Bronchial epithelial cell (primary cell): Measurements from ENCODE around the gene GLT6D1. TPM values are rescaled to one million over a fixed set of nuclear protein-coding genes. Genes with fewer than 3 reads are reported as not detected.

ENCODE experiments used
- DNase-seq: peaks from one replicate; pipeline ENCODE4 v3.0.0-alpha.2; 2010; ENCODE audit warnings: low read depth
- FAIRE-seq: peaks from 2 replicates; lab custom pipeline; 2011; peaks lifted over from hg19 to GRCh38; lab: Jason Lieb, UNC
- H3K27me3 ChIP-seq: 2 replicates; pipeline ENCODE4 v1.5.1; 2011; ENCODE audit warnings: low read length; ENCODE audit not compliant: control insufficient read depth, insufficient read depth
- H3K36me3 ChIP-seq: 2 replicates; pipeline ENCODE4 v1.5.1; 2011; ENCODE audit warnings: low read length; ENCODE audit not compliant: control insufficient read depth, insufficient read depth
- H3K4me3 ChIP-seq: 2 replicates; pipeline ENCODE4 v1.5.1; 2011; ENCODE audit warnings: mild to moderate bottlenecking, low read depth, low read length, control low read depth
- total RNA-seq: library from RNA; depleted of rRNA; stranded (reverse); fragments of >200 nt; gene quantifications from 2 replicates; pipeline ENCODE4 v1.2.1, GENCODE V29; 2014
- TF ChIP-seq, protein P1 (sequence below): IDR thresholded peaks from 2 replicates; pipeline ENCODE4 v1.5.1; 2011; ENCODE audit warnings: mild to moderate bottlenecking, moderate library complexity, low read length, control low read depth, inconsistent platforms; ENCODE audit not compliant: insufficient read depth, severe bottlenecking

Gene GLT6D1
- total RNA-seq, 1 donor from 2014 or later = not detected

- Histone ChIP-seq H3K36me3 (no peaks in the 10 kb centered on the region), H3K4me3 (no peak overlapping the region), H3K27me3 (no peaks in the 10 kb centered on the region)
- FAIRE-seq = no peak
- DNase-seq = no peak
- TF ChIP-seq, protein P1, sequence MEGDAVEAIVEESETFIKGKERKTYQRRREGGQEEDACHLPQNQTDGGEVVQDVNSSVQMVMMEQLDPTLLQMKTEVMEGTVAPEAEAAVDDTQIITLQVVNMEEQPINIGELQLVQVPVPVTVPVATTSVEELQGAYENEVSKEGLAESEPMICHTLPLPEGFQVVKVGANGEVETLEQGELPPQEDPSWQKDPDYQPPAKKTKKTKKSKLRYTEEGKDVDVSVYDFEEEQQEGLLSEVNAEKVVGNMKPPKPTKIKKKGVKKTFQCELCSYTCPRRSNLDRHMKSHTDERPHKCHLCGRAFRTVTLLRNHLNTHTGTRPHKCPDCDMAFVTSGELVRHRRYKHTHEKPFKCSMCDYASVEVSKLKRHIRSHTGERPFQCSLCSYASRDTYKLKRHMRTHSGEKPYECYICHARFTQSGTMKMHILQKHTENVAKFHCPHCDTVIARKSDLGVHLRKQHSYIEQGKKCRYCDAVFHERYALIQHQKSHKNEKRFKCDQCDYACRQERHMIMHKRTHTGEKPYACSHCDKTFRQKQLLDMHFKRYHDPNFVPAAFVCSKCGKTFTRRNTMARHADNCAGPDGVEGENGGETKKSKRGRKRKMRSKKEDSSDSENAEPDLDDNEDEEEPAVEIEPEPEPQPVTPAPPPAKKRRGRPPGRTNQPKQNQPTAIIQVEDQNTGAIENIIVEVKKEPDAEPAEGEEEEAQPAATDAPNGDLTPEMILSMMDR = no peak
Observed at GRCh38 chr9:135577256-135577655, 62.1 kb downstream of the GLT6D1 start.

GRCh38 chr9:135575995-135576631 is 63.2 kb downstream of the GLT6D1 start:
- no peaks in the 10 kb centered on the region for H3K27me3 ChIP-seq
- no peak for FAIRE-seq

DNA sequence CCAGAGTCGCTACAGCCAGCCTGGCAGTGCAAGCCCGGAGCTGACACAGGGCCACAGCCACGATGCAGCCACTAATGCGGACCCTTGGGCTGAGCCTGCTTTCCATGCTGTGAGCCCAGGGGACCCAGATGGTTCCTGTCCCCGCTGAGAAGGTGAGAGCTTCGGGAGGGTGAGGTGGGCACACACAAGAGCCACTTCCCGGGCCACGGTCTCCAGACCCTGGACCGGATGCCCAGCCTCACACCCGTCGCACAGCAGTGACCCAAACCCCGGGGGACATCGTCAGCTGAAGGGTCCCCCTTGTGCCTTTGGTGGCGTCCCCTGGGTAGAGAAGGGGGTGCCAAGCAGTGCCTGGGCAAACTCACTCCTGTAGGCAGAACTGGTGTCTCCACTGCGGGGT is 64.4 kb downstream of the GLT6D1 start:
- Histone ChIP-seq H3K27me3 (no peaks in the 10 kb centered on the region), H3K36me3 (no peaks in the 10 kb centered on the region), H3K4me3 (no peak overlapping the region)
- TF ChIP-seq, protein P1 = no peak
- FAIRE-seq (no peak), DNase-seq (no peak)

More at GRCh38 chr9:135575995-135576631, 63.2 kb downstream of the GLT6D1 start:
- Histone ChIP-seq H3K4me3 (no peak overlapping the region), H3K36me3 (no peaks in the 10 kb centered on the region)
- no peak for DNase-seq
- TF ChIP-seq, protein P1 = no peak

GRCh38 chr9:135574331-135574730 is 65.0 kb downstream of the GLT6D1 start:
- DNase-seq (no peak), FAIRE-seq (no peak)
- TF ChIP-seq, protein P1 = no peak
- Histone ChIP-seq H3K36me3 (no peaks in the 10 kb centered on the region), H3K4me3 (no peak overlapping the region), H3K27me3 (no peaks in the 10 kb centered on the region)

Other genes starting within 250 kb of the GLT6D1 start
- gene PPP1R26, start 159.8 kb downstream of the GLT6D1 start, total RNA-seq = 25.9 and 27.9 TPM in 2 replicates
- 15.5 and 17.8 TPM in 2 replicates for gene MRPS2, start 138.9 kb downstream of the GLT6D1 start, total RNA-seq
- not detected in 2 replicates for gene LCN1, start 118.1 kb downstream of the GLT6D1 start, total RNA-seq
- gene OBP2A, start 93.4 kb downstream of the GLT6D1 start, total RNA-seq = not detected in 2 replicates
- gene PAEP, start 77.8 kb downstream of the GLT6D1 start, total RNA-seq = not detected in 2 replicates
- not detected in 2 replicates for gene LCN9, start 23.8 kb upstream of the GLT6D1 start, total RNA-seq
- not detected in 2 replicates for gene SOHLH1, start 59.9 kb upstream of the GLT6D1 start, total RNA-seq
- gene KCNT1, start 62.6 kb upstream of the GLT6D1 start, total RNA-seq = not detected in 2 replicates